ENCODE data around the gene ANTXR2. TPM values are rescaled to one million over a fixed set of nuclear protein-coding genes. Genes with fewer than 3 reads are reported as not detected.
A peak's percentile ranks its signal among the peaks of the same experiment; 100 is the strongest.

Gene ANTXR2
- total and polyA plus RNA-seq, 2 of the 8 experiments (the other 6 are each of a cell fraction or from before 2014, with no cell fraction given) = 1.1 to 7.5 TPM

GRCh38 chr4:80049402-80049801, 23.6 kb downstream of the ANTXR2 start:
- Histone ChIP-seq H2BK20ac (ENCODE audit: low read length) (no peak overlapping the region), H3K4me2 (ENCODE audit: insufficient read depth in 1 of 2, low read depth in 2 of 2, low read length in 2 of 2) (0 out of 4 replicates have a peak overlapping the region, but pooled peaks of 1 of the 2 experiments have one; percentile 0)

More at GRCh38 chr4:80049402-80049801, 23.6 kb downstream of the ANTXR2 start:
- Histone ChIP-seq H3K27ac (ENCODE audit: low read depth, low read length) (no peak overlapping the region), H2AFZ (ENCODE audit: low read length) (no peak overlapping the region), H2BK12ac (ENCODE audit: low read depth, low read length) (no peak overlapping the region), H3K4me1 (replicated peaks in 1 of 4; ENCODE audit: control insufficient read depth in 3 of 4, insufficient read depth in 4 of 4, low read length in 3 of 4) (peaks cover 0 to 6% (median 2%) of the 10 kb centered on the region in 4 experiments; a peak in 5 of 7 replicates), H2BK15ac (ENCODE audit: low read length) (no peak overlapping the region), H3K56ac (replicated peaks; ENCODE audit: insufficient read length, low read depth, low read length) (no peak overlapping the region), H3K79me2 (ENCODE audit: control insufficient read depth in 1 of 2, insufficient read depth in 2 of 2, low read length in 2 of 2) (no peaks in the 10 kb centered on the region), H4K8ac (ENCODE audit: extremely low read depth, insufficient read depth, low read length) (no peak overlapping the region), H2BK120ac (replicated peaks; ENCODE audit: low read depth, low read length) (no peak overlapping the region), H4K20me1 (replicated peaks in 1 of 2; ENCODE audit: control insufficient read depth in 1 of 2, insufficient read depth in 2 of 2, low read length in 2 of 2) (no peaks in the 10 kb centered on the region), H2BK5ac (ENCODE audit: low read depth, low read length) (no peak overlapping the region), H3K4ac (replicated peaks; ENCODE audit: insufficient read length, low read depth, low read length) (no peak overlapping the region), H4K91ac (replicated peaks; ENCODE audit: insufficient read length, low read length) (no peak overlapping the region), H3K9ac (replicated peaks in 1 of 4; ENCODE audit: extremely low read depth in 1 of 4, low read depth in 3 of 4, low read length in 3 of 4) (no peak overlapping the region), H3K14ac (ENCODE audit: insufficient read length) (no peak overlapping the region), H3K36me3 (ENCODE audit: control insufficient read depth in 2 of 4, insufficient read depth in 4 of 4, low read length in 3 of 4) (no peaks in the 10 kb centered on the region), H3K9me3 (ENCODE audit: insufficient read depth in 2 of 2, low read depth in 1 of 2, low read length in 1 of 2) (no peaks in the 10 kb centered on the region), H3K27me3 (replicated peaks in 1 of 4; ENCODE audit: control insufficient read depth in 3 of 4, extremely low read depth in 1 of 4, insufficient read depth in 3 of 4, low read length in 3 of 4) (no peaks in the 10 kb centered on the region), H3K18ac (ENCODE audit: extremely low read depth, low read length) (no peak overlapping the region), H3K23ac (ENCODE audit: insufficient read length) (no peak overlapping the region), H3K4me3 (ENCODE audit: extremely low read depth in 1 of 4, insufficient read depth in 2 of 4, low read depth in 3 of 4, low read length in 4 of 4) (no peak overlapping the region), H4K5ac (ENCODE audit: insufficient read length, low read depth, low read length) (no peak overlapping the region), H3K79me1 (ENCODE audit: low read depth, low read length) (no peaks in the 10 kb centered on the region; the same call in 1 of the 2 replicates), H3K23me2 (ENCODE audit: low read depth, low read length) (no peaks in the 10 kb centered on the region), H2AK5ac (ENCODE audit: low read depth, low read length) (no peak overlapping the region)
- DNase-seq (ENCODE audit: low read depth in 1 of 2, low spot score in 2 of 2) (no peak), FAIRE-seq (peak; percentile 86)
- TF ChIP-seq NRF1 (IDR thresholded peaks at IDR 0.05; ENCODE audit: low read depth, low read length) = no peak
- peak; percentile 52; the same call in 1 of the 2 replicates for TF ChIP-seq YY1 (IDR thresholded peaks at IDR 0.05; ENCODE audit: low read depth, low read length)
- CTCF ChIA-PET (ENCODE audit: partially characterized antibody) = no interaction called here
- POLR2A ChIA-PET (ENCODE audit: partially characterized antibody) = no interaction called here

Measured in H1 (cell line).